ENCODE data around the gene CCIN. TPM values are rescaled to one million over a fixed set of nuclear protein-coding genes. Genes with fewer than 3 reads are reported as not detected.
"Not testable (repeated sequence)": the region's sequence is repeated elsewhere in the genome, so short reads cannot be mapped to it uniquely, and the experiment has no call there.

CCIN gene
- total RNA-seq, 4 donors from 2014 or later: not detected

- intact Hi-C loops (cut with DNase I; ENCODE audit: low total_unique reads): no loop called here
- H3K4me3 ChIP-seq (ENCODE audit: low read depth, poor library complexity, severe bottlenecking): no peak overlapping the region
- WGBS, 2 donors: 78 to 79% methylated on average over 10 of the region's 10 CpGs
- DNase-seq (ENCODE audit: low spot score in 2 of 2): peak in 1 of 2 donors; percentile 68
- TF ChIP-seq POLR2A (IDR thresholded peaks at IDR 0.05): no peak
- TF ChIP-seq CTCF (IDR thresholded peaks at IDR 0.05): no peak
Measured at GRCh38 chr9:36125062-36125855, 43.9 kb upstream of the CCIN start.

- WGBS, 2 donors: 64 to 71% methylated on average over 7 of the region's 7 CpGs
- intact Hi-C loops (cut with DNase I; ENCODE audit: low total_unique reads): no loop called here
- peak in 1 of 2 donors; percentile 68 for DNase-seq (ENCODE audit: low spot score in 2 of 2)
- no peak for TF ChIP-seq POLR2A (IDR thresholded peaks at IDR 0.05)
- no peak for TF ChIP-seq CTCF (IDR thresholded peaks at IDR 0.05)
- no peak overlapping the region for H3K4me3 ChIP-seq (ENCODE audit: low read depth, poor library complexity, severe bottlenecking)
Measured at GRCh38 chr9:36126016-36126730, 43.0 kb upstream of the CCIN start.

- TF ChIP-seq CTCF (IDR thresholded peaks at IDR 0.05) (no peak), POLR2A (IDR thresholded peaks at IDR 0.05) (no peak)
- DNase-seq (ENCODE audit: low spot score in 2 of 2): no peak
- WGBS, 2 donors: 72 to 79% methylated on average over 5 of the region's 5 CpGs
- intact Hi-C loops (cut with DNase I; ENCODE audit: low total_unique reads): no loop called here
- H3K4me3 ChIP-seq (ENCODE audit: low read depth, poor library complexity, severe bottlenecking): no peak overlapping the region
Measured at GRCh38 chr9:36127652-36128244, 41.4 kb upstream of the CCIN start.

GRCh38 chr9:36128349-36128748 lies 40.8 kb upstream of the CCIN start:
- intact Hi-C loops (cut with DNase I; ENCODE audit: low total_unique reads): no loop called here
- peak in 1 of 2 donors; percentile 80 for DNase-seq (ENCODE audit: low spot score in 2 of 2)
- 60 to 69% methylated on average over 8 of the region's 8 CpGs for WGBS, 2 donors
- no peak for TF ChIP-seq POLR2A (IDR thresholded peaks at IDR 0.05)
- TF ChIP-seq CTCF (IDR thresholded peaks at IDR 0.05): no peak
- H3K4me3 ChIP-seq (ENCODE audit: low read depth, poor library complexity, severe bottlenecking): no peak overlapping the region

- TF ChIP-seq POLR2A (IDR thresholded peaks at IDR 0.05) (no peak), CTCF (IDR thresholded peaks at IDR 0.05) (no peak)
- 88 to 90% methylated on average over 12 of the region's 12 CpGs for WGBS, 2 donors
- DNase-seq (ENCODE audit: low spot score in 2 of 2): no peak
- intact Hi-C loops (cut with DNase I; ENCODE audit: low total_unique reads): no loop called here
- no peak overlapping the region for H3K4me3 ChIP-seq (ENCODE audit: low read depth, poor library complexity, severe bottlenecking)
Measured at GRCh38 chr9:36129139-36129538, 40.0 kb upstream of the CCIN start.

GRCh38 chr9:36131666-36132065 lies 37.5 kb upstream of the CCIN start:
- peak in 1 of 2 donors; percentile 64 for DNase-seq (ENCODE audit: low spot score in 2 of 2)
- whole genome bisulfite sequencing, 2 donors: 87 to 90% methylated on average over 7 of the region's 7 CpGs
- intact Hi-C loops (cut with DNase I; ENCODE audit: low total_unique reads); H3K4me3 ChIP-seq (ENCODE audit: low read depth, poor library complexity, severe bottlenecking): not testable (repeated sequence)
